IMR-90 (cell line): ENCODE results near the gene MMP25. TPM values are rescaled to one million over a fixed set of nuclear protein-coding genes. Genes with fewer than 3 reads are reported as not detected.

Experiments
- ATAC-seq: fragments of 200-7000 bp; cut with Tn5 transposase; 2 replicates; pipeline ENCODE4 v1.9.1; 2020; ENCODE audit warnings: low read depth, mild to moderate bottlenecking, moderate library complexity
- BruUV-seq: library from RNA; stranded (reverse); fragments of 400-500 nt; replicated peaks from 2 replicates; lab custom pipeline; 2021; lab: Mats Ljungman, UMichigan
- CTCF ChIA-PET: fragments of 300-600 bp; formaldehyde crosslinking; extraction: SDS; loops from one replicate; lab custom pipeline; 2021; ENCODE audit warnings: antibody characterized with exemption; lab: Yijun Ruan, JAX
- POLR2A ChIA-PET: fragments of 300-600 bp; sonication (Branson Sonifier 250); formaldehyde crosslinking; loops from one replicate; lab custom pipeline; 2022; ENCODE audit warnings: antibody characterized with exemption; ENCODE audit not compliant: unreplicated experiment; lab: Charles Lee
- DNase-seq: peaks from one replicate; pipeline ENCODE4 v3.0.0; 2013
- H2AFZ ChIP-seq: replicated peaks from 2 replicates; pipeline ENCODE3; 2013; ENCODE audit warnings: low read length, mild to moderate bottlenecking; ENCODE audit not compliant: poor library complexity
- H2AK5ac ChIP-seq: 2 replicates; pipeline ENCODE4 v1.6.1; 2013; ENCODE audit warnings: low read depth, low read length, inconsistent platforms
- H2AK9ac ChIP-seq: replicated peaks from 2 replicates; pipeline ENCODE3; 2013; ENCODE audit warnings: mild to moderate bottlenecking, low read depth, low read length, moderate library complexity; ENCODE audit not compliant: poor library complexity
- H2BK120ac ChIP-seq: 2 replicates; pipeline ENCODE4 v1.6.1; 2013; ENCODE audit warnings: low read depth, low read length, inconsistent platforms
- H2BK15ac ChIP-seq: 3 replicates; pipeline ENCODE4 v1.6.1; 2013; ENCODE audit warnings: low read depth, low read length, inconsistent platforms
- H2BK20ac ChIP-seq: 2 replicates; pipeline ENCODE4 v1.6.1; 2013; ENCODE audit warnings: low read depth, mild to moderate bottlenecking, inconsistent platforms, low read length, moderate library complexity
- H2BK5ac ChIP-seq: 2 replicates; pipeline ENCODE4 v1.6.1; 2013; ENCODE audit warnings: mild to moderate bottlenecking, low read depth, low read length, inconsistent platforms; ENCODE audit not compliant: poor library complexity, severe bottlenecking
- H3K14ac ChIP-seq: replicated peaks from 2 replicates; pipeline ENCODE4 v1.6.1; 2013; ENCODE audit warnings: low read depth, low read length, inconsistent platforms
- H3K18ac ChIP-seq: 2 replicates; pipeline ENCODE4 v1.6.1; 2013; ENCODE audit warnings: low read depth, low read length, control low read depth
- H3K23ac ChIP-seq: 2 replicates; pipeline ENCODE4 v1.6.1; 2013; ENCODE audit warnings: low read depth, low read length, inconsistent platforms
- H3K27ac ChIP-seq: 2 replicates; pipeline ENCODE4 v1.5.1; 2013; ENCODE audit warnings: mild to moderate bottlenecking, control low read depth, low read length; ENCODE audit not compliant: insufficient read depth
- H3K27me3 ChIP-seq: 2 replicates; pipeline ENCODE4 v1.6.1; 2013; ENCODE audit warnings: low read length; ENCODE audit not compliant: control insufficient read depth, insufficient read depth
- H3K36me3 ChIP-seq: 2 replicates; pipeline ENCODE4 v1.6.1; 2013; ENCODE audit warnings: low read length, mixed read lengths; ENCODE audit not compliant: control insufficient read depth, insufficient read depth
- H3K4ac ChIP-seq: 2 replicates; pipeline ENCODE4 v1.6.1; 2013; ENCODE audit warnings: low read depth, low read length, inconsistent platforms
- H3K4me1 ChIP-seq: 2 replicates; pipeline ENCODE4 v1.6.1; 2013; ENCODE audit warnings: low read length, mixed read lengths; ENCODE audit not compliant: control insufficient read depth, insufficient read depth
- H3K4me2 ChIP-seq: 2 replicates; pipeline ENCODE4 v1.6.1; 2013; ENCODE audit warnings: low read depth, mild to moderate bottlenecking, control low read depth, low read length, moderate library complexity
- H3K4me3 ChIP-seq: 2 replicates; pipeline ENCODE4 v1.5.1; 2013; ENCODE audit warnings: low read depth, mild to moderate bottlenecking, control low read depth, low read length, moderate library complexity; ENCODE audit not compliant: insufficient read depth
- H3K56ac ChIP-seq: 2 replicates; pipeline ENCODE4 v1.6.1; 2013; ENCODE audit warnings: low read length, inconsistent platforms; ENCODE audit not compliant: insufficient read depth; ENCODE audit errors: extremely low read depth
- H3K79me1 ChIP-seq, 2 experiments: 2 replicates each; pipeline ENCODE4 v1.6.1; 2013; ENCODE audit warnings: low read length in 2 of 2, inconsistent platforms in 1 of 2, low read depth in 1 of 2
- H3K9ac ChIP-seq: 2 replicates; pipeline ENCODE4 v1.6.1; 2013; ENCODE audit warnings: low read depth, low read length, control low read depth
- H3K9me1 ChIP-seq: 2 replicates; pipeline ENCODE4 v1.6.1; 2013; ENCODE audit warnings: low read length, inconsistent platforms; ENCODE audit not compliant: insufficient read depth
- H3K9me3 ChIP-seq: 2 replicates; pipeline ENCODE4 v1.6.1; 2013; ENCODE audit warnings: low read length; ENCODE audit not compliant: control insufficient read depth, insufficient read depth
- H4K20me1 ChIP-seq: 2 replicates; pipeline ENCODE4 v1.6.1; 2013; ENCODE audit warnings: low read length, inconsistent platforms; ENCODE audit not compliant: insufficient read depth
- H4K5ac ChIP-seq: 2 replicates; pipeline ENCODE4 v1.6.1; 2013; ENCODE audit warnings: mild to moderate bottlenecking, low read depth, low read length, control low read depth
- H4K8ac ChIP-seq, 2 experiments: 2 replicates each; pipeline ENCODE4 v1.6.1; 2013; ENCODE audit warnings: low read depth in 2 of 2, low read length in 2 of 2, control low read depth in 1 of 2, inconsistent platforms in 1 of 2
- H4K91ac ChIP-seq: 2 replicates; pipeline ENCODE4 v1.6.1; 2013; ENCODE audit warnings: low read depth, low read length, inconsistent platforms; ENCODE audit not compliant: insufficient read depth
- BHLHE40 ChIP-seq: fragments of 150-350 bp; IDR thresholded peaks from 2 replicates; pipeline ENCODE4 v1.6.1; 2016; ENCODE audit warnings: mild to moderate bottlenecking, low read depth, low read length
- CEBPB ChIP-seq: IDR thresholded peaks from 2 replicates; pipeline ENCODE4 v1.6.1; 2012; ENCODE audit warnings: low read depth, low read length, improper control_type of control experiment
- CHD1 ChIP-seq: IDR thresholded peaks from 2 replicates; pipeline ENCODE4 v1.6.1; 2012; ENCODE audit warnings: low read depth, low read length, improper control_type of control experiment
- CTCF ChIP-seq: conservative IDR thresholded peaks from 2 replicates; pipeline ENCODE4 v1.5.1; 2012; ENCODE audit warnings: mild to moderate bottlenecking, low read depth, low read length, improper control_type of control experiment
- ELK1 ChIP-seq: fragments of 150-350 bp; IDR thresholded peaks from 2 replicates; pipeline ENCODE4 v1.6.1; 2016; ENCODE audit warnings: low read depth, mild to moderate bottlenecking, low read length, moderate library complexity, borderline replicate concordance
- FOS ChIP-seq: fragments of 150-350 bp; IDR thresholded peaks from 2 replicates; pipeline ENCODE4 v1.6.1; 2016; ENCODE audit warnings: low read depth, low read length
- MAFK ChIP-seq: IDR thresholded peaks from 2 replicates; pipeline ENCODE4 v1.6.1; 2012; ENCODE audit warnings: low read depth, low read length, improper control_type of control experiment
- MAZ ChIP-seq: IDR thresholded peaks from 2 replicates; pipeline ENCODE4 v1.6.1; 2012; ENCODE audit warnings: low read depth, mild to moderate bottlenecking, low read length, improper control_type of control experiment, moderate library complexity, borderline replicate concordance
- MXI1 ChIP-seq: IDR thresholded peaks from 2 replicates; pipeline ENCODE4 v1.6.1; 2012; ENCODE audit warnings: low read depth, mild to moderate bottlenecking, low read length, moderate library complexity, borderline replicate concordance
- NFE2L2 ChIP-seq: fragments of 150-350 bp; IDR thresholded peaks from 2 replicates; pipeline ENCODE4 v1.6.1; 2016; ENCODE audit warnings: low read depth, mild to moderate bottlenecking, low read length
- POLR2A ChIP-seq: IDR thresholded peaks from 2 replicates; pipeline ENCODE4 v1.6.1; 2012; ENCODE audit warnings: mild to moderate bottlenecking, low read depth, low read length
- RAD21 ChIP-seq: IDR thresholded peaks from 2 replicates; pipeline ENCODE4 v1.6.1; 2012; ENCODE audit warnings: low read length, improper control_type of control experiment
- RCOR1 ChIP-seq: IDR thresholded peaks from 2 replicates; pipeline ENCODE4 v1.6.1; 2012; ENCODE audit warnings: mild to moderate bottlenecking, low read length, improper control_type of control experiment; ENCODE audit not compliant: insufficient replicate concordance
- RFX5 ChIP-seq: IDR thresholded peaks from 2 replicates; pipeline ENCODE4 v1.8.0; 2012; ENCODE audit warnings: low read depth, mild to moderate bottlenecking, low read length, moderate library complexity
- SMC3 ChIP-seq: fragments of 150-350 bp; IDR thresholded peaks from 2 replicates; pipeline ENCODE4 v1.6.1; 2016; ENCODE audit warnings: low read depth, mild to moderate bottlenecking, antibody characterized with exemption, low read length, moderate library complexity
- USF2 ChIP-seq: fragments of 150-350 bp; IDR thresholded peaks from 2 replicates; pipeline ENCODE4 v1.6.1; 2017; ENCODE audit warnings: mild to moderate bottlenecking, antibody characterized with exemption, low read length, low read depth
- WGBS, 2 experiments: methylation state at CpG; one replicate each; pipeline versions ENCODE4 v1.1.5 to v1.1.7; 2013; ENCODE audit warnings: missing lambda C conversion rate in 2 of 2; ENCODE audit not compliant: insufficient read length in 1 of 2; ENCODE audit errors: extremely low coverage in 2 of 2; 5-methylcytosine and 5-hydroxymethylcytosine counted together
- dilution Hi-C: fragments of 300-500 bp; cut with HindIII; formaldehyde crosslinking; loops from one replicate; pipeline ENCODE4 v1.14.3; 2018; ENCODE audit warnings: low sequenced_read_pairs; ENCODE audit not compliant: unreplicated experiment
- in situ Hi-C: fragments of 300-500 bp; cut with MboI; formaldehyde crosslinking; loops from 3 replicates; pipeline ENCODE4 v1.14.3; 2019; ENCODE audit warnings: low sequenced_read_pairs, inconsistent platforms, mixed read lengths
- intact Hi-C: fragments of 100-400 bp; cut with micrococcal nuclease; formaldehyde crosslinking; loops from 2 replicates; pipeline ENCODE4 v1.10.0; 2022
- polyA plus RNA-seq, 3 experiments: library from polyadenylated mRNA; depleted of rRNA; stranded (reverse); fragments of >200 nt; gene quantifications; 2 replicates each; pipeline ENCODE4 v1.2.3, GENCODE V29; 2012; ENCODE audit warnings: low replicate concordance in 1 of 3
- total RNA-seq: library from RNA; depleted of rRNA; stranded (reverse); fragments of >200 nt; gene quantifications from 2 replicates; pipeline ENCODE4 v1.2.3, GENCODE V29; 2012

Gene MMP25
- total and polyA plus RNA-seq, 2 of the 4 experiments (the other 2 are of a cell fraction), result 0.07 TPM; not detected in 1

GRCh38 chr16:3044708-3045107 is 1.7 kb upstream of the MMP25 start:
- in situ Hi-C loops, result no loop called here
- POLR2A ChIA-PET, result no interaction called here

More at GRCh38 chr16:3044708-3045107, 1.7 kb upstream of the MMP25 start:
- Histone ChIP-seq H4K5ac (no peak overlapping the region), H3K79me1 (no peaks in the 10 kb centered on the region), H4K8ac (no peak overlapping the region), H2AK5ac (no peak overlapping the region), H3K27ac (no peak overlapping the region), H2BK5ac (no peak overlapping the region), H3K14ac (no peak overlapping the region), H2BK120ac (no peak overlapping the region), H2AFZ (no peak overlapping the region), H3K9me3 (no peaks in the 10 kb centered on the region; the same call in 1 of the 2 replicates), H2BK20ac (no peak overlapping the region), H3K18ac (no peak overlapping the region), H3K4ac (no peak overlapping the region), H3K36me3 (no peaks in the 10 kb centered on the region), H3K27me3 (peaks cover 67% of the 10 kb centered on the region), H3K4me2 (no peak overlapping the region), H4K91ac (no peak overlapping the region), H3K56ac (no peak overlapping the region), H3K9ac (no peak overlapping the region), H2AK9ac (no peak overlapping the region), H2BK15ac (no peak overlapping the region), H3K4me1 (no peaks in the 10 kb centered on the region; the same call in 1 of the 2 replicates), H3K23ac (no peak overlapping the region), H4K20me1 (no peaks in the 10 kb centered on the region), H3K9me1 (no peaks in the 10 kb centered on the region), H3K4me3 (no peak overlapping the region)
- intact Hi-C loops, result no loop called here
- WGBS, 2 experiments, result 57% methylated on average over 1 of the region's 6 CpGs; no CpG with 5 or more reads in 1 of the 2 experiments
- DNase-seq, result no peak
- ATAC-seq, result no peak
- BruUV-seq, result no TSS peak
- CTCF ChIA-PET, result interaction anchor here (1.5 kb wide), 2 partner anchors 13 to 14 kb away, joined by 7 to 8 read pairs; no protein-coding TSS in a partner anchor
- TF ChIP-seq MAZ, result no peak
- no peak for TF ChIP-seq MXI1
- no peak for TF ChIP-seq POLR2A
- no peak for TF ChIP-seq NFE2L2
- TF ChIP-seq USF2, result no peak
- no peak for TF ChIP-seq CEBPB
- TF ChIP-seq FOS, result no peak
- TF ChIP-seq CHD1, result no peak
- no peak for TF ChIP-seq BHLHE40
- no peak for TF ChIP-seq RAD21
- TF ChIP-seq MAFK, result no peak
- no peak for TF ChIP-seq SMC3
- no peak for TF ChIP-seq RCOR1
- no peak for TF ChIP-seq CTCF
- TF ChIP-seq ELK1, result no peak
- no peak for TF ChIP-seq RFX5
- dilution Hi-C loops, result no loop called here
